Stomach (tissue), 9 donors: Measurements from ENCODE around the gene NAALAD2. TPM values are rescaled to one million over a fixed set of nuclear protein-coding genes. Genes with fewer than 3 reads are reported as not detected.

Experiments
- DNase-seq, 2 donors: peaks; one replicate each; pipeline versions ENCODE4 v3.0.0 to v3.0.0-alpha.2; 2013 to 2019
- H3K27ac ChIP-seq, 5 donors: fragments of 200-600 bp in 4 of 5; sonication (generic) in 4 of 5; one replicate each; pipeline ENCODE4 v1.5.1; 2013 to 2019; ENCODE audit warnings: mild to moderate bottlenecking in 1 of 5, moderate library complexity in 1 of 5
- H3K27me3 ChIP-seq, 3 donors: fragments of 200-600 bp; sonication (generic); one replicate each; pipeline ENCODE4 v1.5.1; 2017 to 2019; ENCODE audit warnings: mixed run types in 1 of 3
- H3K36me3 ChIP-seq, 4 donors: fragments of 200-600 bp; sonication (generic); 1 replicate in 3 of 4; 2 replicates in 1 of 4; pipeline ENCODE4 v1.5.1; 2016 to 2019
- H3K4me1 ChIP-seq, 4 donors: fragments of 200-600 bp; sonication (generic); one replicate each; pipeline ENCODE4 v1.5.1; 2016 to 2019
- H3K4me3 ChIP-seq, 4 donors: fragments of 200-600 bp; sonication (generic) in 3 of 4; one replicate each; pipeline ENCODE4 v1.5.1; 2016 to 2019; ENCODE audit warnings: mild to moderate bottlenecking in 1 of 4
- H3K9me3 ChIP-seq, 4 donors: fragments of 200-600 bp; sonication (generic); one replicate each; pipeline ENCODE4 v1.5.1; 2016 to 2019
- EP300 ChIP-seq: sonication (generic); formaldehyde crosslinking; IDR thresholded peaks from one replicate; pipeline ENCODE4 v1.6.1; 2017; ENCODE audit warnings: antibody characterized with exemption
- POLR2A ChIP-seq, 4 donors: fragments of 450-650 bp; IDR thresholded peaks; one replicate each; pipeline ENCODE4 v1.6.1; 2016; ENCODE audit warnings: antibody characterized with exemption in 4 of 4, control low read depth in 2 of 4, mild to moderate bottlenecking in 1 of 4, moderate library complexity in 1 of 4
- POLR2AphosphoS5 ChIP-seq, 3 donors: sonication (generic); formaldehyde crosslinking; IDR thresholded peaks; one replicate each; pipeline ENCODE4 v1.6.1; 2016; ENCODE audit warnings: antibody characterized with exemption in 3 of 3
- WGBS, 5 donors: extraction: QIAGEN DNeasy Blood & Tissue Kit in 3 of 5; methylation state at CpG; one replicate each; pipeline versions ENCODE4 v1.1.5 to v1.1.7; 2013 to 2018; 5-methylcytosine and 5-hydroxymethylcytosine counted together
- intact Hi-C: fragments of 100-400 bp; cut with DNase I; formaldehyde crosslinking; loops from one replicate; pipeline ENCODE4 v1.15.1; 2023; ENCODE audit warnings: low total_unique reads
- polyA plus RNA-seq, 3 donors: library from polyadenylated mRNA; stranded (reverse); fragments of 200-250 nt; gene quantifications; one replicate each; pipeline ENCODE4 v1.2.3, GENCODE V29; 2013
- total RNA-seq, 5 donors: library from RNA; depleted of rRNA; stranded (reverse); fragments of >200 nt; gene quantifications; one replicate each; pipeline versions ENCODE4 v1.1.0 to v1.2.3, GENCODE V29; 2014 to 2016
- TF ChIP-seq, protein P1 (sequence below), 7 experiments: fragments of 450-650 bp in 4 of 7; fragments of 200-600 bp in 3 of 7; sonication (generic) in 3 of 7; IDR thresholded peaks; one replicate each; pipeline ENCODE4 v1.5.1; 2016 to 2019; ENCODE audit warnings: antibody characterized with exemption in 7 of 7, control low read depth in 2 of 7, mild to moderate bottlenecking in 1 of 7
- donor health status: healthy with polysubstance abuse.
- donor health status: Bipolar disorder and iron deficiency.
- donor health status: healthy.

NAALAD2 gene
- total and polyA plus RNA-seq, 8 donors = 0.25 to 15.8 (median 0.68) TPM; not detected in 2

- intact Hi-C loops = no loop called here
- no peak for DNase-seq
- no peaks in the 10 kb centered on the region for H3K27me3 ChIP-seq
- H3K36me3 ChIP-seq = no peaks in the 10 kb centered on the region
- no peaks in the 10 kb centered on the region for H3K9me3 ChIP-seq
- 89 to 98% (median 91%) methylated on average over 3 of the region's 3 CpGs for WGBS, 5 donors
- TF ChIP-seq EP300 (no peak), POLR2A (IDR thresholded peaks at IDR 0.05) (no peak), POLR2AphosphoS5 (IDR thresholded peaks at IDR 0.05) (no peak)
- TF ChIP-seq, protein P1, sequence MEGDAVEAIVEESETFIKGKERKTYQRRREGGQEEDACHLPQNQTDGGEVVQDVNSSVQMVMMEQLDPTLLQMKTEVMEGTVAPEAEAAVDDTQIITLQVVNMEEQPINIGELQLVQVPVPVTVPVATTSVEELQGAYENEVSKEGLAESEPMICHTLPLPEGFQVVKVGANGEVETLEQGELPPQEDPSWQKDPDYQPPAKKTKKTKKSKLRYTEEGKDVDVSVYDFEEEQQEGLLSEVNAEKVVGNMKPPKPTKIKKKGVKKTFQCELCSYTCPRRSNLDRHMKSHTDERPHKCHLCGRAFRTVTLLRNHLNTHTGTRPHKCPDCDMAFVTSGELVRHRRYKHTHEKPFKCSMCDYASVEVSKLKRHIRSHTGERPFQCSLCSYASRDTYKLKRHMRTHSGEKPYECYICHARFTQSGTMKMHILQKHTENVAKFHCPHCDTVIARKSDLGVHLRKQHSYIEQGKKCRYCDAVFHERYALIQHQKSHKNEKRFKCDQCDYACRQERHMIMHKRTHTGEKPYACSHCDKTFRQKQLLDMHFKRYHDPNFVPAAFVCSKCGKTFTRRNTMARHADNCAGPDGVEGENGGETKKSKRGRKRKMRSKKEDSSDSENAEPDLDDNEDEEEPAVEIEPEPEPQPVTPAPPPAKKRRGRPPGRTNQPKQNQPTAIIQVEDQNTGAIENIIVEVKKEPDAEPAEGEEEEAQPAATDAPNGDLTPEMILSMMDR (IDR thresholded peaks at IDR 0.05) = no peak
- H3K4me3 ChIP-seq = no peak overlapping the region
- H3K4me1 ChIP-seq = peaks cover 0 to 27% (median 10%) of the 10 kb centered on the region in 4 donors
- no peak overlapping the region for H3K27ac ChIP-seq
These were observed 93.6 kb downstream of the NAALAD2 start for GRCh38 chr11:90228056-90228455.

DNA sequence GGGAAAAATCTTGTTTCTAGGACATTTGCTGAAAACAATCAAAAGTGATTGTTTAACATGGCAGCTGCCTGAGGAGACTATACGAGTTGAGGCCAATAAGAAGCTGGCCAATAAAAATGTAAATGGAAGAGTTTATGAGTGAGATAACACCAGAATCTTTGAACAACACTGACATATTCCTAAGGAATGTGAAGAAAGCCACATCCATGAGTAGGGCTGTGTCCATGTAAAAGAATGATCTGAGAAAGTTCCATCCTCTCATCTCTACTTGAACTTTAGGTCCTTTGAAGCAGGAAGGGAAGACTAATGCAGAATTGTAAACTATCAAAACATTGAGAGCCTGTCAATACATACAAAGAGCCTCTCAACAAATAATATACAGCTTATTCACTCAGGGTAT is 95.3 kb downstream of the NAALAD2 start:
- H3K4me1 ChIP-seq = peaks cover 0 to 16% (median 5%) of the 10 kb centered on the region in 4 donors
- H3K9me3 ChIP-seq = no peaks in the 10 kb centered on the region
- no peak for DNase-seq
- H3K27ac ChIP-seq = no peak overlapping the region
- intact Hi-C loops = no loop called here
- no peak overlapping the region for H3K4me3 ChIP-seq
- 73 to 91% (median 90%) methylated on average over 1 of the region's 1 CpG for WGBS, 5 donors
- TF ChIP-seq EP300 (no peak), POLR2A (IDR thresholded peaks at IDR 0.05) (no peak), POLR2AphosphoS5 (IDR thresholded peaks at IDR 0.05) (no peak)
- TF ChIP-seq, protein P1 (IDR thresholded peaks at IDR 0.05) = no peak
- H3K27me3 ChIP-seq = no peaks in the 10 kb centered on the region
- H3K36me3 ChIP-seq = no peaks in the 10 kb centered on the region

DNA sequence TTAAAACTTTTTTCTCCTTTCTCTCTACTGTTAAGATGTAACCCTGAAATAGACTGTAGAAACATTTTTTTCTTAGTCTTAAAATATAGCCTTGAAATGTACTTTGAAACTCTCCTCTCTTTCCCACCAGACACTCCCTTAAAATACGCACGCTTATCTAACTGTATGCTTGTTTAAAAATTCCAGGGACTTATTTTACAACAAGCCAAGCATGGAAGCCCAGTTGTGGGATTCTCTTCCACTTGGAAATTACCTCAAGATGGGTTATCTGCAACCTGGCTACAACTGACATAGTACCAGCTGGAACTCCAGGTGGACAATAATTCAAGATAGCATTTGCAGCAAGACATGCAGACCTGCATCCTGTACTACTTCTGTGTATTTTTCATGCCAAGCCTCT is 100.5 kb downstream of the NAALAD2 start:
- no peak overlapping the region for H3K4me3 ChIP-seq
- DNase-seq = no peak

DNA sequence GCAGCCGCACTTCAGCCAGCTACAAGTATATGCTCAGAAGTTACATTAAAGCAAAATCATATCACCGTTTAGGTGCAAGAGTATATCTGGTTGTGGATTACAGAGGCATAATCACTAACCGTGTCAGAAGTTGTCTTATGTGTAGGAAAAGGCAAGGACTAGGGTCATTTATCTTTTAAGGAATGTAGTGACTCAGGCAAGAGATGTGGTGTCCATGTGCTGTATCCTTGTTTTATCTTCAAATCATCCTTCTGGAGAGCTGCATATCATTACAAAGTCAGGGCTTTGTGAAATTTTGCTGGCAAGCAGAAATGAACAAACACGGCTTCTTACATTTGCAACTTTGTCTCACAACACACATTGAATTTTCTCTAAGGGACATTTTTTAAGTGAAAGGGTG is 101.1 kb downstream of the NAALAD2 start:
- Histone ChIP-seq H3K9me3 (no peaks in the 10 kb centered on the region), H3K27me3 (no peaks in the 10 kb centered on the region), H3K27ac (no peak overlapping the region), H3K36me3 (no peaks in the 10 kb centered on the region), H3K4me3 (no peak overlapping the region), H3K4me1 (peaks cover 0 to 10% (median 4%) of the 10 kb centered on the region in 4 donors)
- no peak for DNase-seq
- intact Hi-C loops = no loop called here
- no peak for TF ChIP-seq EP300
- no peak for TF ChIP-seq POLR2AphosphoS5 (IDR thresholded peaks at IDR 0.05)
- TF ChIP-seq POLR2A (IDR thresholded peaks at IDR 0.05) = no peak
- TF ChIP-seq, protein P1 (IDR thresholded peaks at IDR 0.05) = no peak
- 67 to 76% (median 71%) methylated on average over 4 of the region's 4 CpGs for WGBS, 5 donors

More for the DNA sequence above, 100.5 kb downstream of the NAALAD2 start:
- no peak overlapping the region for H3K27ac ChIP-seq
- 24 to 47% (median 32%) methylated on average over 2 of the region's 2 CpGs for WGBS, 5 donors
- no peaks in the 10 kb centered on the region for H3K36me3 ChIP-seq
- peaks cover 0 to 10% (median 4%) of the 10 kb centered on the region in 4 donors for H3K4me1 ChIP-seq
- intact Hi-C loops = no loop called here
- no peaks in the 10 kb centered on the region for H3K27me3 ChIP-seq
- no peak for TF ChIP-seq POLR2AphosphoS5 (IDR thresholded peaks at IDR 0.05)
- TF ChIP-seq, protein P1 (IDR thresholded peaks at IDR 0.05) = no peak
- no peak for TF ChIP-seq POLR2A (IDR thresholded peaks at IDR 0.05)
- TF ChIP-seq EP300 = no peak
- H3K9me3 ChIP-seq = no peaks in the 10 kb centered on the region
